HG02973 (cell line): ENCODE data around the gene SPDYE3.

Source experiments
- ATAC-seq: cut with Tn5 transposase; IDR thresholded peaks from one replicate; pipeline ENCODE4 v1.9.1; 2021; ENCODE audit warnings: moderate library complexity; ENCODE audit not compliant: unreplicated experiment

Gene SPDYE3

DNA sequence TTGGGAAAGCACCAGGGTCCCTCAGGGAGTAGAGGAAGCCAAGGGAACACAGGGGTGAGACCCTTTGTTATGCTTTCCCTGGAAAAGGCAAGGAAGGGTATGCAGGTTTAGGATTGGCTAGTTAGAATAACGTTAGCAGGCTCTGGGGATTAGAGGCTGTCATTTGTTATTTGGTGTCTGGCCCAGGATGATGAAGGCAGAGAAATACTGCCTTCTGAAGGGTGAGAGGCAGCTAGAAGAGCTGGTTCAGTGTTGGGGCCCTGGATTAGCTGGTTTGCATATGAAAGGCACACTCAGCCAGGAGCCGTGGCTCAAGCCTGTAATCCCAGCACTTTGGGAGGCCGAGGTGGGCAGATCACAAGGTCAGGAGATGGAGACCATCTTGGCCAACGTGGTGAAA is 62.8 kb downstream of the SPDYE3 start:
- no peak for ATAC-seq

DNA sequence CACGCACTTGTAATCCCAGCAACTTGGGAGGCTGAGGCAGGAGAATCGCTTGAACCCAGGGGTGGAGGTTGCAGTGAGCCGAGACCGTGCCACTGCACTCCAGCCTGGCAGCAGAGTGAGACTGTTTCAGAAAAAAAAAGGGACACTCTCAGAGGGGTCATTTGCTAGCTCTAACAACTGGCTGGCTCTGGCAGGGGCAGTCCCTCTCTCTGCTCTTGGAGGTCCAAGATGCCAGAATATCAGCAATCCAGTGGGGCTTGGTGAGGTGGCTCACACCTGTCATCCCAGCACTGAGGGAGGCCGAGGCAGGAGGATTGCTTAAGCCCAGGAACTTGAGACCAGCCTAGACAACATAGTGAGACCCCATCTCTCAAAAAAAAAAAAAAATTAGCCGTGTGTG is 63.2 kb downstream of the SPDYE3 start:
- no peak for ATAC-seq

DNA sequence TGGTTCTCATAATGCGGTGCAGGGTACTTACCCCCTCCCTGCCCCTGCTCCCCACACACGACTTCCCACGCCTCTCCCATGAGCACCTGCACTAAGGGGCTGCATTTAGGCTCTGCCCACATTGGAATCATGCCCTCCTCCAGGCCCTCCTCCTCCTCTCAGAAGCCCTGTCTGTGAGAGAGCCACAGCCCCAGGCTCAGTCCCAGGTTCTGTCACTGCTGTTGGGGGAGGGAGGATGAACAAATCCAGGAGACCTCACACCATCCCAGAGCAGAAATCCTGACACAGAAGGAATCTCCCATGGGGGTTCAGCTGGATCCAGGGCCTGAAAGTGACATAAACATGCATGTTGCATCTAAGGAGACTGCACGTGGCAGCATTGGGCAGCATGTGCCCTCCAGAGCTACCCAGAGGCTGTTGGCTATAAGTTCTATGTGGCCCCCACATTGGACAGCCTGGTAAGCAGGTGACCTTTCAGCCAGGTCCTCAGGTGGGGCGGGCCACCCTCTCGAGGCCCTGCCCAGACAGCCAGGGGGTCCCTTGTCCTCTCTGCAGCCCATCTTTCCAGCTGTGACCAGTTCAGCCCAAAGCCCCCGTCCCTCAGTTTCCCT is 64.2 kb downstream of the SPDYE3 start:
- ATAC-seq: no peak
